Measurements from ENCODE around the gene SV2B.

GRCh38 chr15:91102546-91103330 lies 2.7 kb downstream of the SV2B start:
- TF ChIP-seq CTCF (IDR thresholded peaks at IDR 0.05) (no peak), POLR2A (IDR thresholded peaks at IDR 0.05) (no peak)

Data from testis (tissue), 2 donors.